SIG-M5 treated with dmso at 0.1 percent for 504 hours (cell line): ENCODE data around the gene MMEL1.
A peak's percentile ranks its signal among the peaks of the same experiment; 100 is the strongest.
"Not testable (repeated sequence)": the region's sequence is repeated elsewhere in the genome, so short reads cannot be mapped to it uniquely, and the experiment has no call there.

Source experiments
- DNase-seq: peaks from one replicate; lab custom pipeline; 2025; ENCODE audit not compliant: unreplicated experiment; lab: John Stamatoyannopoulos, UW

Gene MMEL1, protein sequence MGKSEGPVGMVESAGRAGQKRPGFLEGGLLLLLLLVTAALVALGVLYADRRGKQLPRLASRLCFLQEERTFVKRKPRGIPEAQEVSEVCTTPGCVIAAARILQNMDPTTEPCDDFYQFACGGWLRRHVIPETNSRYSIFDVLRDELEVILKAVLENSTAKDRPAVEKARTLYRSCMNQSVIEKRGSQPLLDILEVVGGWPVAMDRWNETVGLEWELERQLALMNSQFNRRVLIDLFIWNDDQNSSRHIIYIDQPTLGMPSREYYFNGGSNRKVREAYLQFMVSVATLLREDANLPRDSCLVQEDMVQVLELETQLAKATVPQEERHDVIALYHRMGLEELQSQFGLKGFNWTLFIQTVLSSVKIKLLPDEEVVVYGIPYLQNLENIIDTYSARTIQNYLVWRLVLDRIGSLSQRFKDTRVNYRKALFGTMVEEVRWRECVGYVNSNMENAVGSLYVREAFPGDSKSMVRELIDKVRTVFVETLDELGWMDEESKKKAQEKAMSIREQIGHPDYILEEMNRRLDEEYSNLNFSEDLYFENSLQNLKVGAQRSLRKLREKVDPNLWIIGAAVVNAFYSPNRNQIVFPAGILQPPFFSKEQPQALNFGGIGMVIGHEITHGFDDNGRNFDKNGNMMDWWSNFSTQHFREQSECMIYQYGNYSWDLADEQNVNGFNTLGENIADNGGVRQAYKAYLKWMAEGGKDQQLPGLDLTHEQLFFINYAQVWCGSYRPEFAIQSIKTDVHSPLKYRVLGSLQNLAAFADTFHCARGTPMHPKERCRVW

DNA sequence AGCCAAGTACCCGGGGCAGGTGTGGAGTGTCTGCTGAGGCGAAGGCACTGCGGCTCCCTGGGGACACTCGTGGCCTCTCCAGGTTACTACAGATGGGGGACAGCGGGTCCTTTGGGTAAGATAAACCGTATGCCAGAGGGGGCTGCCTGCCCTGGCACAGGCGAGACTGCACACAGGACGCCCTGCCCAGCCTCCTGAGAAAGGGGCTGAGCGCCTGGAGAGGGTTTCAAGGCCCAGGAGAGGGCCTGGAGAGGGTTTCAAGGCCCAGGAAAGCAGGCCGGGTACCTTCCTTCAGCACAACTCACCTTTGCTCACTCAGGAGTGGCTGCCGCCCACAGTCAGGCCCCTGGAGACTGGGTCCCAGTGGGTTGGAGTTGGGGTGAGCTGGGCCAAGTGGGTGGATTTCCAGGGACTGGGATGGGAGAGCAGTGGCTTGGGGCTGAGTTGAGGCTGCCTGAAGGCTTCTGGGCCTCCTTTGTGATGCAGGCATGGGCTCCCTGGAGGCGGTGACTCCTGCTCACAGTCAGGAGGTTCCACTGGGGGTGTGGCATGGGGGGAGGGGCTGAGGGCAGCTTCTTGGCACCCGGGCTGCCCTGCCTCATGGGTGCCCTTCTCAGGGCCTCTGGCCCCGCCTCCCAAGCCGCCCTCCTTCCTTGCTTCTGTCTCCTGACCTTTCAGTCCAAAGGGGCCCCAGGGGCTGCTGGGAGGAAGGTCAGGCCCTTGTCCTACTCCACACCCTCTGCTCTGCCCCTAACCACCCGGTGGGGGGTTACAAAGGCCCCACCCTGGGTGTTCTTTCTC lies at the start of gene MMEL1:
MMEL1 (minus strand) TSS at position 456 of the 801 bp plus-strand sequence. CDS start 3,532 bp downstream, outside the sequence.
- DNase-seq: no peak

DNA sequence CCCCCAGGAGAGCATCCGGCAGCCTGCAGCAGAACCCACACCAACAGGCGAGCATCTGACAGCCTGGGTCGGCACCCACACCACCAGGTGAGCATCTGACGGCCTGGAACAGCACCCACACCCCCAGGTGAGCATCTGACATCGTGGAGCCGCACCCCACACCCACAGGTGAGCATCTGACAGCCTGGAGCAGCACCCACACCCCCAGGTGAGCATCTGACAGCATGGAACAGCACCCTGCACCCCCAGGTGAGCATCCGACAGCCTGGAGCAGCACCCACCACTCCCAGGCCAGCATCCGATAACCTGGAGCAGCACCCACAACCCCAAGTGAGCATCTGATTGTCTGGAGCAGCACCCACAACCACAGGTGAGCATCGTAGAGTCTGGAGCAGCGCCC lies 43.9 kb upstream of the MMEL1 start:
- not testable (repeated sequence) for DNase-seq

DNA sequence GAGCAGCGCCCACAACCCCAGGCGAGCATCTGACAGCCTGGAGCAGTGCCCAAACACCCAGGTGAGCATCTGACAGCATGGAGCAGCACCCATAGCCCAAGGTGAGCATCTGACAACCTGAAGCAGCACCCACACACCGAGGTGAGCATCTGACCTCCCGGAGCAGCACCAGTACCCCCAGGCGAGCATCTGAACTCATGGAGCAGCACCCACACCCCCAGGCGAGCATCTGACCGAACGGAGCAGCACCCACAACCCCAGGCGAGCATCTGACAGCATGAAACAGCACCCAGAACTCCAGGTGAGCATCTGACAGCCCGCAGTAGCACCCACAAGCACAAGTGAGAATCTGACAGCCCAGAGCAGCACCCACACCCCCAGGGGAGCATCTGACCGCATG lies 38.8 kb upstream of the MMEL1 start:
- not testable (repeated sequence) for DNase-seq

DNA sequence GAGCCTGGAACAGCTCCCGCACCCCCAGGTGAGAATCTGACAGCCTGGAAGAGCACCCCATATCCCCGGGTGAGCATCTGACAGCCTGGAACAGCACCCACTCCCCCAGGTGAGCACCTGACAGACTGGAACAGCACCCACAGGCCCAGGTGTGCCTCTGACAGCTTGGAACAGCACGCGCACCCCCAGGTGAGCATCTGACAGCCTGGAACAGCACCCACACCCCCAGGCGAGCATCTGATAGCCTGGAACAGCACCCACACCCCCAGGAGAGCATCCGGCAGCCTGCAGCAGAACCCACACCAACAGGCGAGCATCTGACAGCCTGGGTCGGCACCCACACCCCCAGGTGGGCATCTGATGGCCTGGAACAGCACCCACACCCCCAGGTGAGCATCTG lies 27.0 kb upstream of the MMEL1 start:
- not testable (repeated sequence) for DNase-seq

DNA sequence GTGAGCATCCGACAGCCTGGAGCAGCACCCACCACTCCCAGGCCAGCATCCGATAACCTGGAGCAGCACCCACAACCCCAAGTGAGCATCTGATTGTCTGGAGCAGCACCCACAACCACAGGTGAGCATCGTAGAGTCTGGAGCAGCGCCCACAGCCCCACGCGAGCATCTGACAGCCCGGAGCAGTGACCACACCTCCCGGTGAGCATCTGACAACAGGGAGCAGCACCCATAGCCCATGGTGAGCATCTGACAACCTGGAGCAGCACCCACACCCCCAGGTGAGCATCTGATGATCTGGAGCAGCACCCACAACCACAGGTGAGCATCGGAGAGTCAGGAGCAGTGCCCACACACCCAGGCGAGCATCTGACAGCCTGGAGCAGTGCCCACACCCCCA lies 25.1 kb upstream of the MMEL1 start:
- not testable (repeated sequence) for DNase-seq

DNA sequence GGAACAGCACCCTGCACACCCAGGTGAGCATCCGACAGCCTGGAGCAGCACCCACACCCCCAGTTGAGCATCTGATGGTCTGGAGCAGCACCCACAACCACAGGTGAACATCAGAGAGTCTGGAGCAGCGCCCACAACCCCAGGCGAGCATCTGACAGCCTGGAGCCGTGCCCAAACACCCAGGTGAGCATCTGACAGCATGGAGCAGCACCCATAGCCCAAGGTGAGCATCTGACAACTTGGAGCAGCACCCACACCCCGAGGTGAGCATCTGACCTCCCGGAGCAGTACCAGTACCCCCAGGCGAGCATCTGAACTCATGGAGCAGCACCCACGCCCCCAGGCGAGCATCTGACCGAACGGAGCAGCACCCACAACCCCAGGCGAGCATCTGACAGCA lies 24.3 kb upstream of the MMEL1 start:
- not testable (repeated sequence) for DNase-seq

DNA sequence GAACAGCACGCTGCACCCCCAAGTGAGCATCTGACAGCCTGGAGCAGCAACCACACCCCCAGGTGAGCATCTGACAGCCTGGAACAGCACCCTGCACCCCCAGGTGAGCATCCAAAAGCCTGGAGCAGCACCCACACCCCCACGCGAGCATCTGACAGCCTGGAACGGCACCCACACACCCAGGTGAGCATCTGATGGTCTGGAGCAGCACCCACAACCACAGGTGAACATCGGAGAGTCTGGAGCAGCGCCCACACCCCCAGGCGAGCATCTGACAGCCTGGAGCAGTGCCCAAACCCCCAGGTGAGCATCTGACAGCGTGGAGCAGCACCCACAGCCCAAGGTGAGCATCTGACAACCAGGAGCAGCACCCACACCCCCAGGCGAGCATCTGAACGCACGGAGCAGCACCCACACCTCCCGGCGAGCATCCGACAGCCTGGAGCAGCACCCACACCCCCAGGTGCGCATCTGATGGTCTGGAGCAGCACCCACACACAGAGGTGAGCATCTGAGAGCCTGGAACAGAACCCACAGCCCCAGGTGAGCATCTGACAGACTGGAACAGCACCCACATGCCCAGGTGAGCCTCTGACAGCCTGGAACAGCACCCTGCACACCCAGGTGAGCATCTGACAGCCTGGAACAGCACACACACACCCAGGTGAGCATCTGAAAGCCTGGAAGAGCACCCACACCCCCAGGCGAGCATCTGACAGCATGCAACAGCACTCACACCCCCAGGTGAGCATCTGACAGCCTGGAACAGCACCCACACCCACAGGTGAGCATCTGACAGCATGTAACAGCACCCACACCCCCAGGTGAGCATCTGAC lies 23.0 kb upstream of the MMEL1 start:
- DNase-seq: not testable (repeated sequence)

DNA sequence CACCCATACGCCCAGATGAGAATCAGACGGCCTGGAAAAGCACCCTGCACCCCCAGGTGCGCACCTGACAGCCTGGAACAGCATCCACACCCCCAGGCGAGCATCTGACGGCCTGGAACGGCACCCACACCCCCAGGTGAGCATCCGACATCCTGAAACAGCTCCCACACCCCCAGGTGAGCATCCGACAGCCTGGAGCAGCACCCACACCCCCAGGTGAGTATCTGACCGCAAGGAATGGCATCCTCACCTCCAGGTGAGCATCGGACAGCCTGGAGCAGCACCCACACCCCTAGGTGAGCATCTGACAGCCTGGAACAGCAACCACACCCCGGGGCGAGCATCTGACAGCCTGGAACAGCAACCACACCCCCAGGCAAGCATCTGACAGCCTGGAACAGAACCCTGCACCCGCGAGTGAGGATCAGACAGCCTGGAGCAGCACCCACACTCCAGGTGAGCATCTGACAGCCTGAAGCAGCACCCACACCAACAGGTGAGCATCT lies 21.7 kb upstream of the MMEL1 start:
- DNase-seq: not testable (repeated sequence)

DNA sequence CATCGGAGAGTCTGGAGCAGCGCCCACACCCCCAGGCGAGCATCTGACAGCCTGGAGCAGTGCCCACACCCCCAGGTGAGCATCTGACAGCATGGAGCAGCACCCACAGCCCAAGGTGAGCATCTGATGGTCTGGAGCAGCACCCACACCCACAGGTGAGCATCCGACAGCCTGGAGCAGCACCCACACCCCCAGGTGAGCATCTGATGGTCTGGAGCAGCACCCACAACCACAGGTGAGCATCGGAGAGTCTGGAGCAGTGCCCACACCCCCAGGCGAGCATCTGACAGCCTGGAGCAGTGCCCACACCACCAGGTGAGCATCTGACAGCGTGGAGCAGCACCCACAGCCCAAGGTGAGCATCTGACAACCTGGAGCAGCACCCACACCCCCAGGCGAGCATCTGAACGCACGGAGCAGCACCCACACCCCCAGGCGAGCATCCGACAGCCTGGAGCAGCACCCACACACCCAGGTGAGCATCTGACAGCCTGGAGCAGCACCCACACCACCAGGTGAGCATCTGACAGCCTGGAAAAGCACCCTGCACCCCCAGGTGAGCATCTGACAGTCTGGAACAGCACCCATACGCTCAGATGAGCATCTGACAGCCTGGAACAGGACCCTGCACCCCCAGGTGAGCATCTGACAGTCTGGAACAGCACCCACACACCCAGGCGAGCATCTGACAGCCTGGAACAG lies 21.1 kb upstream of the MMEL1 start:
- DNase-seq: not testable (repeated sequence)

DNA sequence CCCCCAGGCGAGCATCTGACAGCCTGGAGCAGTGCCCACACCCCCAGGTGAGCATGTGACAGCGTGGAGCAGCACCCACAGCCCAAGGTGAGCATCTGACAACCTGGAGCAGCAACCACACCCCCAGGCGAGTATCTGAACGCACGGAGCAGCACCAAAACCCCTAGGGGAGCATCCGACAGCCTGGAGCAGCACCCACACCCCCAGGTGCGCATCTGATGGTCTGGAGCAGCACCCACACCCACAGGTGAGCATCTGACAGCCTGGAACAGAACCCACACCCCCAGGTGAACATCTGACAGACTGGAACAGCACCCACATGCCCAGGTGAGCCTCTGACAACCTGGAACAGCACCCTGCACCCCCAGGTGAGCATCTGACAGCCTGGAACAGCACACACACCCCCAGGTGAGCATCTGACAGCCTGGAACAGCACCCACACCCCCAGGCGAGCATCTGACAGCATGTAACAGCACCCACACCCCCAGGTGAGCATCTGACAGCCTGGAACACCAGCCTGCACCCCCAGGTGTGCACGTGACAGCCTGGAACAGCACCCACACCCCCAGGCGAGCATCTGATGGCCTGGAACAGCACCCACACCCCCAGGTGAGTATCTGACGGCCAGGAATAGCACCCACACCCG lies 20.2 kb upstream of the MMEL1 start:
- not testable (repeated sequence) for DNase-seq

DNA sequence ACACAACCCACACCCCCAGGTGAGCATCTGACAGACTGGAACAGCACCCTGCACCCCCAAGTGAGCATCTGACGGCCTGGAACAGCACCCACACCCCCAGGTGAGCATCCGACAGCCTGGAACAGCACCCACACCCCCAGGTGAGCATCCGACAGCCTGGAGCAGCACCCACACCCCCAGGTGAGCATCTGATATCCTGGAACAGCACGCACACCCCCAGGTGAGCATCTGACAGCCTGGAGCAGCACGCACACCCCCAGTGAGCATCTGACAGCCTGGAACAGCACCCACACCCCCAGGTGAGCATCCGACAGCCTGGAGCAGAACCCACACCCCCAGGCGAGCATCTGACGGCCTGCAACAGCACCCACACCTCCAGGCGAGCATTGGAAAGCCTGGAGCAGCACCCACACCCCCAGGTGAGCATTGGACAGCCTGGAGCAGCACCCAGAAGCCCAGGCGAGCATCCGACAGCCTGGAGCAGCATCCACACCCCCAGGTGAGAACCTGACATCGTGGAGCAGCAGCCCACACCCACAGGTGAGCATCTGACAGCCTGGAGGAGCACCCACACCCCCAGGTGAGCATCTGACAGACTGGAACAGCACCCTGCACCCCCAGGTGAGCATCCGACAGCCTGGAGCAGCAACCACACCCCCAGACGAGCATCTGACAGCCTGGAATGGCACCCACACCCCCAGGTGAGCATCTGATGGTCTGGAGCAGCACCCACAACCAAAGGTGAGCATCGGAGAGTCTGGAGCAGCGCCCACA lies 19.5 kb upstream of the MMEL1 start:
- DNase-seq: not testable (repeated sequence)

DNA sequence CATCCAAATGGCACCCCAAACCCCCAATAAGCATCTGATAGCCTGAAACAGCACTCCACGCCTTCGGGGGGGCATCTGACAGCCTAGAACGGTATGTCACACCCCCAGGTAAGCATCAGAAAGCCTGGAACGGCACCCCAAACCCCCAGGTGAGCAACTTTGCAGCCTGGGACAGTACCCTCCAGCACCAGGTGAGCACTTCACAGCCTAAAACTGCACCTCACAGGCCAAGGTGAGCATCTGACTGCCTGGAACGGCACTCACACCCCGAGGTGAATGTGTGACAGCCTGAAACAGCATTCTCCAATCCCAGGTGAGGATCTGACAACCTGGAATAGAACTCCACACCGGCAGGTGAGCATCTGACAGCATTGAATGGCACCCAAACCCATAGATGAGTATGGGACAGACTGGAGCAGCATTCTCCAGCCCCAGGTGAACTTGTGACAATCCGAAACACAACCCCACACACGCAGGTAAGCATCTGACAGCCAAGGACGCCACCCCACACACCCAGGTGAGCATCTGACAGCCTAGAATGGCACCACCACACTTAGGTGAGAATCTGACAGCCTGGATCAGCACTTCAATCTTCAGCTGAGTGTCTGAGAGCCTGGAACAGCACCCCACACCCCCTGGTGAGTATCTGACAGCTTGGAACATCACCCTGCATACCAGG lies 18.3 kb upstream of the MMEL1 start:
- no peak for DNase-seq

DNA sequence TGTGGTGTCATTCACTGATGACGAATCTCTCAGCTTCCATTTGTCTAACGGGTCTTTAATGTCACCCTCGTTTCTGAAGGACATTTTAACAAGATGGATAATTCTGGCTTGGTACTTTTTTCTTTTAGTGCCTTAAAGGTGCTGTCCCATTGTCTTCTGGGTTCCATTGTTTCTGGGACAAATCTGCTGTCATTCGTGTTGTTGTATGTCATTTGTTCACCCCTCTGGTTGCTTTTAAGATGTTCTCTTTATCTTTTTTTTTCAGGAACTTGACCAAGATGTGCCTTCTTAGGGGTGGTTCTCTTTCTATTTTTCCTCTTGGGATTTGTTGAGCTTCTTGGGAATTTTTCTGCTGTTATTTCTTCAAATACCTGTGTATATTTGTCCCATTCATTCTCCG lies 14.0 kb upstream of the MMEL1 start:
- peak; percentile 8 for DNase-seq

DNA sequence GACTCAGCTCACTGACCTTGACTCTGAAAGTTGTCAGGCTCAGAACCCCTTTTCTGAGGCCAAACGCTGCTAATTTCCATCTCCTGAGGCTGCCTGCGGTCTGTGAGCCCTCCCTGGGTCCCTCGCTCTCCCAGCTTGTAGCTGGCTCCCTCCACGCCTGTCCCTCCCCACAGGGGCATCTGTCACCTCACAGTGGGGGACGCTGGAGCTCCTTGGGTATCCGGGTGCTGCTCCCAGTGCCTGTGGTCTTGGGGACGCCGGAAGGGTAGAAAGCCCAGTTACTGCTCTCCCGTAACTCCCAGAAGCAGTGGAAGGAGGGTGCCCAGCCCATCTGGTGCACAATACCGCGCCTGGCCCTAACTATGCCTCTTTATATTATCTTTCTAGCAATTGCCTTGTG lies 13.0 kb upstream of the MMEL1 start:
- no peak for DNase-seq

DNA sequence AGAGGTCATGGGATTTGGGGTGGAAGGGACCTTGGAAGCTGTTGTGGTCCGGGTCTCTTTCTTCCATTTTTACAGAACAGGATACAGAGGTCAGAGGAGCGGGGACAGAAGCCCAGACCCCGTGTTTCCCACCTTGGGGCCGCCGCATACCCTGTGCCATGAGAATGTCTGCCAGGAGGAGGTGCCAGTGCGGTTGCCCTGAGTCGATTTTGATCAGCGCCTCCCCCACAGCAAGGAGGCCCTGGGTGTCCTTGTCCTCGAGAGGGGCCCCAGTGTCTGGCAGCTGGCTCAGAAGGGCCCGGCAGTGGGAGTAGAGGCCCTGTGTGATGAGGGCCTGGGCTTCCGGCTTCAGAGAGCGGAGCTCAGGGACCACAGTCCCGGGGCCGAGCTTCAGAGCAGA lies 12.3 kb upstream of the MMEL1 start:
- DNase-seq: no peak

DNA sequence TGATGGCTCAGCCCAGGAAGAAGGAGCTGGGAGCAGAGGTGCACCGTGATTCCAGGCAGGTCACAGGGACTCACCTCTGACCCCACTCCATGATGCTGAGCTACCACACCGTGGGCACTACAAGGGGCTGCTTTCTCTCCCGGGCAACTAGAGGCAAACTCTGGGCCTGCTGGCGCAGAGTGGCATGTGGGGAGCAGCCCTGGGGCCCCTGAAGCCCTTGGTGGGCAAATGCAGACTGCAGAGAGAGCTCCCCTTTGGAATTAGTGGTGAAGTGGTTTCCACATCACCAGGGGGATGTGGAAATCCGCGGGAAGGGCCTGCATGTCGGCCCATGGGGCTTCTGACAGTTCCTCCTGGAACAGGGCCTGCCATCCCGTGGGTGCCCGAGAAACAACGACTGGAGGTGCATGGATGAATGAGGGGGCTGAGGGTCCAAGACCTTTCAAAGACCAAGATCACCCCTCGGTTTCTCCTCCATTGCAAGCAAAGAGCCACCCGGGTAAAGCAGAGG lies 11.8 kb upstream of the MMEL1 start:
- DNase-seq: no peak

DNA sequence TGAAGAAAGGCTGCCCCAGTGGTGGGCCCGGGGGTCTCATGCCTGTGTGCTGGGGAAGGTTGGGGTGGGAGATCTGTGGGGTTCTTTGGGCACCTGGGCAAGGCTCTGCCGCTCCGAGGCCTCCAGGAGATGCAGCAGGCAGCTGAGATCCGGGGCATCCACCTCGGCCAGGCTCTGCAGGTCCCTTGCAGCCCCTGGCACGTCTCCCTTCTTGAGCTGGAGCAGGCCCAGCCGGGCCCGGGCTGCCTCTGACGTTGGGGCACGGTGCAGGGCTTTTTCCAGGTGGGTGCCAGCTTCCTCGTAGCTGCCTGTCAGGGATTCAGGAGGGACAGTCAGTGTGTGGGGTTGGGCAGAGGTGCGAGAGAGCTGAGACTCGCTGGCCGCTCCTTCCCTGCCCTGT lies 11.4 kb upstream of the MMEL1 start:
- DNase-seq: no peak
